HG03575 (cell line): ENCODE results near the gene PDZRN4.
"Not testable (repeated sequence)": the region's sequence is repeated elsewhere in the genome, so short reads cannot be mapped to it uniquely, and the experiment has no call there.

Experiments
- ATAC-seq: cut with Tn5 transposase; IDR thresholded peaks from one replicate; pipeline ENCODE4 v1.9.1; 2021; ENCODE audit not compliant: unreplicated experiment, insufficient number of reproducible peaks, low FRiP score; ENCODE audit errors: extremely low read depth

Gene PDZRN4

GRCh38 chr12:41274643-41275042, 86.5 kb downstream of the PDZRN4 start:
- ATAC-seq = no peak

DNA sequence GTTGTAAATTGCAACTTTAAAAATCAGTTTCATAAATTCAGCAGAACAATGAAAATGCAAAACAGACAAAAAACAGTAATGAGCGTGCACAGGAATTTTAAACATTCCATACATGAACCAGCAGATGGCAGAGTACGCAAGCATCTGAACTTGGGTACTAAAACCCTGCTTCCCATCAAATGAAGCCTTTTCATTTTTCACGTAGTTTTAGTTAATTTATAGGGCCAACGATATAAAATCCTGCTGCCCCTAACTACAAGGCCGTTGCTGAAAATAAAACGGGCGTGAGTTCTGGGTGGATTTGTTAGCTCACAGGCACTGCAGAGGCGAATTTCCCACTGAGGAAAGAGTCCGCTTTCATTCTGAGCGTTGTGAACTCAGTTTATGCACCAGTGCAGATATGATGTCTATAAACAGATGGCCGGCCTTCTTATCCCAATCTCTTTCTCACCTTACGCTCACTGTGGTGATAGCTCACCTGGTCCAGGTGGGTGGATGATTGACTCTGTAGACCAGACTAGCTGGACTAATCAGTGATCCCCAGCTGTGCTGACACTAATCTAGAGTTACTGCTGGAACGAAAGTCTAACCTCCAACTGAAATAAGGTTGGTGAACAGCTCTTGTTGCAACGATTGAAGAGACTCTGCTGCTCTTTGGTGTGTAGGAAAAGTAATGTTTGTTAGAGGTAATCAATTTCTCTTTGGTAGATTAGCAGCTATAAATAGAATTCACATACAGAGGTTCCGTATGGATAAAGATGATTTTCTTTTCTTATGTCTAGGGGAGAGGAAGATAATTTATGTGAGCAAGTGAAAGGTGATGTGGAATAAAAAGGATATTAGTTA, 89.2 kb downstream of the PDZRN4 start:
- ATAC-seq = no peak

DNA sequence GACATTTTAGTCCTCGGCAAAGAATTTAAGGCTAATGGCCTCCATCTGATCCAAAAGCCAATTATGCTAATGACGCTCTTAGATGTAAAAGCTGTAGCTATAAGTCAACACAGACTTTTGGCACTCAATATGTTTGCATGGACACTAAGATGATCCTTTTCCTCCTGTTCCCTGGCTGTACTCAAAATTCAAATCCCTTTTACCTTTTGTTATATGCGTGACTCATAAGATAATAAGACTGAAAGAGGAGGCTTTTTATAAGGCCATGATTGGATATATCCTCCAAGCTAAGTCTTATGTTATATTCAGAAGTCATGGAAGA, 89.8 kb downstream of the PDZRN4 start:
- ATAC-seq = no peak

- ATAC-seq = not testable (repeated sequence)
Observed at GRCh38 chr12:41280341-41281095, 92.4 kb downstream of the PDZRN4 start.

DNA sequence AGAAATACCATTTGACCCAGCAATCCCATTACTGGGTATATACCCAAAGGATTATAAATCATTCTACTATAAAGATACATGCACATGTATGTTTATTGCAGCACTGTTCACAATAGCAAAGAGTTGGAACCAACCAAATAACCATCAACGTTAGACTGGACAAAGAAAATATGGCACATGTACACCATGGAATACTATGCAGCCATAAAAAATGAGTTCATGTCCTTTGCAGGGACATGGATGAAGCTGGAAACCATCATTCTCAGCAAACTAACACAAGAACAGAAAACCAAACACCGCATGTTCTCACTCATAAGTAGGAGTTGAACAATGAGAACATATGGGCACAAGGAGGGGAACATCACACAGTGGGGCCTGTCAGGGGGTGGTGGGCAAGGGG, 97.3 kb downstream of the PDZRN4 start:
- not testable (repeated sequence) for ATAC-seq

GRCh38 chr12:41286426-41286825, 98.3 kb downstream of the PDZRN4 start:
- ATAC-seq = no peak

DNA sequence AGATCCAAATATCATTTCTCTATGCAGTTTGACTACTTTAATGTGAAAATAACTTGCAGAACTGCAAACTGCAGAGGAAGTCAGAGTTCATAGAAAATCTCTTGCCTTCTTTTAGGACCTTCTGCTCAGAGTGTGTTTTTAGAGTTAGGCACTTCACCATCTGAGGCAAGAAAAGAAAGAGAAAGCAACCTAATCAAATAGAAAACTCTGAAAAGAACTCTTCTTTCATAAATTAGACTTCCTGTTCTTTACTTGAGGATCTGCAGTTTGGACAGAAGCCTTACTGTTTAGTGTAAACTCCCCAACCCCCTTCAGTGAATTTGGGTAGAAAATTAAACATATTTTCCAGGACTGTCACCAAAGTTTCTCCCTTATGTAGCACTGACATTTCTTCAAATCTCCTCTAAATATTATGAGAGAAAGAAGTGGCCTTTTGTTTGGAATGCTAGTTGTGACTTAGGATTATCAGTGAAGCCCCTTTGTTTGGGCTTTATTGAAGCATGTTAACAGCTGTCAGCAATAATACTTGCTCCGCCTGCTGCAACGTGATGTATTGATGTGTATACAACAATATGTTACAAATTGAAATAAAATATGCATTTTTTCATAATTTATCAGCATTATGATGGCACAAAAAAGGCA, 99.5 kb downstream of the PDZRN4 start:
- ATAC-seq = no peak

- no peak for ATAC-seq
Observed at GRCh38 chr12:41288142-41288811, 100.2 kb downstream of the PDZRN4 start.

GRCh38 chr12:41289501-41289900, 101.4 kb downstream of the PDZRN4 start:
- no peak for ATAC-seq

DNA sequence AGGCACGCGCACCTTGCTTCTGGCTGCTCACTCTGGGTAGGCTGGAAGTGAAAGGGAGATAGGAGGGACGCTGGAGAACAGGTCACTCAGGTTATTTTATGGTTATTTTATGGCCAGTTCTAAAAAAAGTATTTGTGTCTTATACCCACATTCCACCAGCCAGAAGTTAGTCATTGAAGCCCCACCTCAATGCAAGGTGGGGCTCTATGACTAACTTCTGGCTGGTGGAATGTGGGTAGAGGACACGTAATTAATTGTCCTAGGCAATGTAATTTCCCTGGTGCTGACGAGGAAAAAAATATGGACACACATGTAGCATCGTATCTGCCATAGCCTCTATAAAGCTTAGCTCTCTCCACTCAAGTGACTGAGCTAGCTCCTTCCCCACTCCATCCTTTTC, 104.9 kb downstream of the PDZRN4 start:
- ATAC-seq = no peak

GRCh38 chr12:41293461-41293860, 105.3 kb downstream of the PDZRN4 start:
- no peak for ATAC-seq

GRCh38 chr12:41302979-41303403, 114.9 kb downstream of the PDZRN4 start:
- ATAC-seq = no peak

- ATAC-seq = no peak
Observed at GRCh38 chr12:41304526-41304925, 116.4 kb downstream of the PDZRN4 start.

DNA sequence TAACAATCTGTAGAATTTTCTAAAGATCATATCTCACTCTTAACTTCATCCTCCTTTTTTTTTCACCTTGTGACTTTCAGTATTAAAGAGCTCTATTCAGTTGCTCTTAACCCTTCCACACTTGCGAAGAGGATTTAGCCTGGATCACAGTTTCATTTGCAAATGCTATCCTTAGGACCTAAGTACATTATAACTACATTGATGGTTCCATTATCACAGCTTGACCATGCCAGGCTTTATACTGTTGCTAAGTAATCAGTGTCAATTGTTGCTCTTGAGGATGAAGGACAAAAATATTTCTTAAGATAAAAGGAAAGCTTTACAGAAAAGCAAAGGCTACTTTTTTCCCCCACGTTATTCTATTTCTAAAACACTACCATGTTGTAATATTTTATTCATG, 122.2 kb downstream of the PDZRN4 start:
- ATAC-seq = no peak

- ATAC-seq = no peak
Observed at GRCh38 chr12:41311883-41312282, 123.8 kb downstream of the PDZRN4 start.

- not testable (repeated sequence) for ATAC-seq
Observed at GRCh38 chr12:41312451-41312850, 124.3 kb downstream of the PDZRN4 start.

DNA sequence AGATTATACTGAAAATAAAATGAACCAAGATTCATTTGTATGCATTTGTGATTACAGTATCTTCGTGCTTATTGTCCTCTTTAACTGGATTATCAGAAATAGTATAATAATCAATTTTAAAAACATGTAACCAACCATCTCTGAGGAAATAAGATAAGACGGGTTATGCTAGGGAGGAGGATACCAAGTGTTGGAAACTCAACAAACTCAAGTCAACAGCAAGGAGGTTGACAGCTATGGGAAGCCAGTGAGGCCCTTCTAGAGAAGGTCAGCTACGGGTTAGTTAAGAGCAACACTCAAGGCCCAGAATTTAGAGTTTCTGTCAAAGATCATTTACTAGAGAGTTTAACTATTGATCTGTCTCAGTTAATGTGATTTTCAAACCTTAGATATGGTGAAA, 137.2 kb downstream of the PDZRN4 start:
- ATAC-seq = no peak

- no peak for ATAC-seq
Observed at GRCh38 chr12:41327096-41327895, 139.2 kb downstream of the PDZRN4 start.

- ATAC-seq = no peak
Observed at GRCh38 chr12:41333974-41334373, 145.9 kb downstream of the PDZRN4 start.
